K562 (cell line): ENCODE results near the gene PLCG2.

Experiments used
- ARID3A ChIP-seq: IDR thresholded peaks from 2 replicates; pipeline ENCODE4 v1.6.1; 2012; ENCODE audit warnings: low read depth, low read length, improper control_type of control experiment, borderline replicate concordance
- BCOR ChIP-seq: fragments of 450-650 bp; IDR thresholded peaks from 2 replicates; pipeline ENCODE4 v1.6.1; 2016
- CEBPB ChIP-seq: fragments of 450-650 bp; IDR thresholded peaks from 2 replicates; pipeline ENCODE4 v1.6.1; 2016; ENCODE audit warnings: missing genetic modification characterization, missing compliant biosample characterization
- CTCF ChIP-seq, 3 experiments: IDR thresholded peaks in 2 of 3; conservative IDR thresholded peaks in 1 of 3; 2 replicates each; pipeline ENCODE4 v1.5.1; 2011 to 2012; ENCODE audit warnings: low read length in 3 of 3, mild to moderate bottlenecking in 3 of 3, control low read depth in 2 of 3, improper control_type of control experiment in 1 of 3, inconsistent platforms in 1 of 3, low read depth in 1 of 3, mixed read lengths in 1 of 3, moderate library complexity in 1 of 3; ENCODE audit not compliant: insufficient read depth in 2 of 3
- ERF ChIP-seq: fragments of 450-650 bp; formaldehyde crosslinking; IDR thresholded peaks from 2 replicates; pipeline ENCODE4 v1.4.0; 2020; ENCODE audit warnings: mild to moderate bottlenecking, mixed read lengths
- ETV6 ChIP-seq, 3 experiments: fragments of 150-350 bp in 1 of 3; sonication (generic) in 1 of 3; formaldehyde crosslinking in 1 of 3; IDR thresholded peaks; 2 replicates each; pipeline versions ENCODE4 v1.6.1 to v1.8.0; 2014 to 2022; ENCODE audit warnings: borderline replicate concordance in 2 of 3, low read depth in 2 of 3, antibody characterized with exemption in 1 of 3, low read length in 1 of 3, mild to moderate bottlenecking in 1 of 3, missing genetic modification reagents in 1 of 3
- EZH2 ChIP-seq: IDR thresholded peaks from 2 replicates; pipeline ENCODE4 v1.6.1; 2012; ENCODE audit warnings: low read depth, mild to moderate bottlenecking, inconsistent platforms, low read length, borderline replicate concordance
- GATAD2A ChIP-seq: fragments of 450-650 bp; IDR thresholded peaks from 2 replicates; pipeline ENCODE4 v1.6.1; 2017
- NR1H2 ChIP-seq: sonication (generic); formaldehyde crosslinking; IDR thresholded peaks from 2 replicates; pipeline ENCODE4 v1.4.0; 2020; ENCODE audit warnings: mild to moderate bottlenecking, missing genetic modification reagents
- POLR3A ChIP-seq: IDR thresholded peaks from 2 replicates; pipeline ENCODE4 v1.6.1; 2011; ENCODE audit warnings: borderline replicate concordance, mild to moderate bottlenecking, moderate library complexity; ENCODE audit not compliant: insufficient read length, insufficient read depth; ENCODE audit errors: extremely low read depth
- SIRT6 ChIP-seq: IDR thresholded peaks from one replicate; pipeline ENCODE4 v1.6.1; 2012; ENCODE audit warnings: low read depth, mild to moderate bottlenecking, control low read depth, inconsistent platforms, low read length, moderate library complexity
- TEAD4 ChIP-seq, 2 experiments: sonication (generic) in 1 of 2; formaldehyde crosslinking in 1 of 2; IDR thresholded peaks; 2 replicates each; pipeline versions ENCODE4 v1.6.1 to v1.8.0; 2012 to 2022; ENCODE audit warnings: borderline replicate concordance in 1 of 2, inconsistent platforms in 1 of 2, low read length in 1 of 2, mild to moderate bottlenecking in 1 of 2, missing genetic modification reagents in 1 of 2
- ZNF263 ChIP-seq: sonication (generic); formaldehyde crosslinking; IDR thresholded peaks from 2 replicates; pipeline ENCODE4 v1.8.0; 2022; ENCODE audit warnings: mild to moderate bottlenecking, missing genetic modification reagents, borderline replicate concordance

- no peak for TF ChIP-seq ZNF263 (CRISPR knock-in tag)
- no peak for TF ChIP-seq TEAD4 (IDR thresholded peaks at IDR 0.05; ENCODE audit: low read length)
- no peak for TF ChIP-seq TEAD4 (CRISPR knock-in tag; IDR thresholded peaks at IDR 0.05; ENCODE audit: borderline replicate concordance)
- no peak for TF ChIP-seq ERF (CRISPR knock-in tag)
- TF ChIP-seq BCOR = no peak
- TF ChIP-seq ETV6 (IDR thresholded peaks at IDR 0.05; ENCODE audit: borderline replicate concordance in 1 of 2, low read depth in 2 of 2, low read length in 1 of 2) = no peak
- no peak for TF ChIP-seq ETV6 (CRISPR knock-in tag; IDR thresholded peaks at IDR 0.05; ENCODE audit: borderline replicate concordance)
- no peak for TF ChIP-seq CTCF (IDR thresholded peaks at IDR 0.05 in 2 of 3, conservative IDR thresholded peaks at IDR 0.05 in 1 of 3; ENCODE audit: insufficient read depth in 2 of 3, low read depth in 1 of 3, low read length in 3 of 3)
- TF ChIP-seq GATAD2A = no peak
- TF ChIP-seq EZH2 = no peak
- no peak for TF ChIP-seq SIRT6
- no peak for TF ChIP-seq ARID3A
- no peak for TF ChIP-seq CEBPB (tag)
- TF ChIP-seq POLR3A = no peak
- TF ChIP-seq NR1H2 (CRISPR knock-in tag) = no peak
Observed at GRCh38 chr16:81809567-81809966, 30.5 kb downstream of the PLCG2 start.
